ENCODE results near the gene PTPRM. TPM values are rescaled to one million over a fixed set of nuclear protein-coding genes. Genes with fewer than 3 reads are reported as not detected.

Gene PTPRM
- total and polyA plus RNA-seq, 2 of the 4 experiments (the other 2 are of a cell fraction): 28.3 to 51.2 TPM

- Histone ChIP-seq H3K23ac (ENCODE audit: low read depth, low read length) (no peak overlapping the region), H3K4me3 (ENCODE audit: insufficient read depth, low read depth, low read length) (no peak overlapping the region), H3K9me1 (ENCODE audit: insufficient read depth, low read length) (0 out of 2 replicates have a peak, but pooled peaks cover 3% of the 10 kb centered on the region), H3K18ac (ENCODE audit: low read depth, low read length) (no peak overlapping the region), H3K79me1 (ENCODE audit: low read depth in 1 of 2, low read length in 2 of 2) (peaks cover 0 to 10% of the 10 kb centered on the region in 2 experiments; a peak in 1 of 4 replicates), H2AK9ac (replicated peaks; ENCODE audit: low read depth, low read length, poor library complexity) (no peak overlapping the region), H3K36me3 (ENCODE audit: control insufficient read depth, insufficient read depth, low read length) (no peaks in the 10 kb centered on the region), H3K4me2 (ENCODE audit: low read depth, low read length) (no peak overlapping the region), H4K5ac (ENCODE audit: low read depth, low read length) (no peak overlapping the region), H2BK5ac (ENCODE audit: low read depth, low read length, poor library complexity, severe bottlenecking) (no peak overlapping the region), H3K56ac (ENCODE audit: extremely low read depth, insufficient read depth, low read length) (no peak overlapping the region), H3K9me3 (ENCODE audit: control insufficient read depth, insufficient read depth, low read length) (no peaks in the 10 kb centered on the region), H3K9ac (ENCODE audit: low read depth, low read length) (no peak overlapping the region), H2AFZ (replicated peaks; ENCODE audit: low read length, poor library complexity) (no peak overlapping the region), H4K20me1 (ENCODE audit: insufficient read depth, low read length) (peaks cover 3% of the 10 kb centered on the region; the same call in 1 of the 2 replicates), H3K4ac (ENCODE audit: low read depth, low read length) (no peak overlapping the region), H3K4me1 (ENCODE audit: control insufficient read depth, insufficient read depth, low read length) (peaks cover 7% of the 10 kb centered on the region), H4K91ac (ENCODE audit: insufficient read depth, low read depth, low read length) (no peak overlapping the region), H2BK120ac (ENCODE audit: low read depth, low read length) (no peak overlapping the region), H2AK5ac (ENCODE audit: low read depth, low read length) (no peak overlapping the region), H4K8ac (ENCODE audit: low read depth in 2 of 2, low read length in 2 of 2) (no peak overlapping the region), H2BK20ac (ENCODE audit: low read depth, low read length) (no peak overlapping the region), H3K27me3 (ENCODE audit: control insufficient read depth, insufficient read depth, low read length) (no peaks in the 10 kb centered on the region), H2BK15ac (ENCODE audit: low read depth, low read length) (no peak overlapping the region), H3K27ac (ENCODE audit: insufficient read depth, low read length) (no peak overlapping the region), H3K14ac (replicated peaks; ENCODE audit: low read depth, low read length) (no peak overlapping the region)
- TF ChIP-seq USF2 (IDR thresholded peaks at IDR 0.05; ENCODE audit: low read depth, low read length) (no peak), SMC3 (IDR thresholded peaks at IDR 0.05; ENCODE audit: low read depth, low read length) (no peak)
- dilution Hi-C loops (cut with HindIII; ENCODE audit: low sequenced_read_pairs, unreplicated experiment) (no loop called here), in situ Hi-C loops (cut with MboI; ENCODE audit: low sequenced_read_pairs) (no loop called here), intact Hi-C loops (cut with micrococcal nuclease) (no loop called here)
- DNase-seq (no peak), ATAC-seq (ENCODE audit: low read depth) (no peak)
- no CpG with 5 or more reads among the region's 1 CpG for WGBS, 2 experiments (ENCODE audit: extremely low coverage in 2 of 2, insufficient read length in 1 of 2)
- CTCF ChIA-PET: interaction anchor here (0.7 kb wide), 1 partner anchor 303 kb away, joined by 3 read pairs; the partner anchor contains the start of gene PTPRM
- BruUV-seq (replicated peaks): no TSS peak
- POLR2A ChIA-PET (ENCODE audit: unreplicated experiment): no interaction called here
These were observed 303.1 kb downstream of the PTPRM start for GRCh38 chr18:7870266-7870665.
